Suprapubic skin (tissue), 4 donors: Measurements from ENCODE around the gene HOXC9. TPM values are rescaled to one million over a fixed set of nuclear protein-coding genes. Genes with fewer than 3 reads are reported as not detected.
A peak's percentile ranks its signal among the peaks of the same experiment; 100 is the strongest.

Experiments used
- DNase-seq, 2 donors: peaks; one replicate each; pipeline ENCODE4 v3.0.0-alpha.2; 2019; ENCODE audit warnings: low spot score in 2 of 2
- H3K27ac ChIP-seq: fragments of 200-600 bp; sonication (generic); one replicate; pipeline ENCODE4 v1.5.1; 2019
- H3K27me3 ChIP-seq: fragments of 200-600 bp; sonication (generic); one replicate; pipeline ENCODE4 v1.5.1; 2019
- H3K36me3 ChIP-seq: fragments of 200-600 bp; sonication (generic); one replicate; pipeline ENCODE4 v1.5.1; 2019
- H3K4me1 ChIP-seq: fragments of 200-600 bp; sonication (generic); one replicate; pipeline ENCODE4 v1.5.1; 2019
- H3K4me3 ChIP-seq: fragments of 200-600 bp; sonication (generic); one replicate; pipeline ENCODE4 v1.5.1; 2019; ENCODE audit warnings: mild to moderate bottlenecking
- H3K9me3 ChIP-seq: fragments of 200-600 bp; sonication (generic); one replicate; pipeline ENCODE4 v1.5.1; 2019
- EP300 ChIP-seq: sonication (generic); formaldehyde crosslinking; IDR thresholded peaks from one replicate; pipeline ENCODE4 v1.6.1; 2017; ENCODE audit warnings: antibody characterized with exemption
- POLR2A ChIP-seq, 2 donors: fragments of 450-650 bp; IDR thresholded peaks; one replicate each; pipeline ENCODE4 v1.6.1; 2017; ENCODE audit warnings: antibody characterized with exemption in 2 of 2, mild to moderate bottlenecking in 2 of 2, moderate library complexity in 2 of 2
- POLR2AphosphoS5 ChIP-seq, 3 donors: sonication (generic); formaldehyde crosslinking; IDR thresholded peaks; one replicate each; pipeline ENCODE4 v1.6.1; 2017; ENCODE audit warnings: antibody characterized with exemption in 3 of 3
- WGBS: methylation state at CpG from one replicate; pipeline ENCODE4 v1.1.5; 2018; 5-methylcytosine and 5-hydroxymethylcytosine counted together
- total RNA-seq, 4 donors: library from RNA; depleted of rRNA; stranded (reverse); fragments of >200 nt; gene quantifications; one replicate each; pipeline ENCODE4 v1.1.0, GENCODE V29; 2016
- TF ChIP-seq, protein P1 (sequence below), 2 donors: fragments of 200-600 bp in 1 of 2; fragments of 450-650 bp in 1 of 2; sonication (generic) in 1 of 2; IDR thresholded peaks; one replicate each; pipeline ENCODE4 v1.5.1; 2016 to 2019; ENCODE audit warnings: antibody characterized with exemption in 2 of 2, mild to moderate bottlenecking in 1 of 2, moderate library complexity in 1 of 2

Gene HOXC9
- total RNA-seq, 4 donors from 2014 or later, result 4.9 to 12.2 (median 6.1) TPM

DNA sequence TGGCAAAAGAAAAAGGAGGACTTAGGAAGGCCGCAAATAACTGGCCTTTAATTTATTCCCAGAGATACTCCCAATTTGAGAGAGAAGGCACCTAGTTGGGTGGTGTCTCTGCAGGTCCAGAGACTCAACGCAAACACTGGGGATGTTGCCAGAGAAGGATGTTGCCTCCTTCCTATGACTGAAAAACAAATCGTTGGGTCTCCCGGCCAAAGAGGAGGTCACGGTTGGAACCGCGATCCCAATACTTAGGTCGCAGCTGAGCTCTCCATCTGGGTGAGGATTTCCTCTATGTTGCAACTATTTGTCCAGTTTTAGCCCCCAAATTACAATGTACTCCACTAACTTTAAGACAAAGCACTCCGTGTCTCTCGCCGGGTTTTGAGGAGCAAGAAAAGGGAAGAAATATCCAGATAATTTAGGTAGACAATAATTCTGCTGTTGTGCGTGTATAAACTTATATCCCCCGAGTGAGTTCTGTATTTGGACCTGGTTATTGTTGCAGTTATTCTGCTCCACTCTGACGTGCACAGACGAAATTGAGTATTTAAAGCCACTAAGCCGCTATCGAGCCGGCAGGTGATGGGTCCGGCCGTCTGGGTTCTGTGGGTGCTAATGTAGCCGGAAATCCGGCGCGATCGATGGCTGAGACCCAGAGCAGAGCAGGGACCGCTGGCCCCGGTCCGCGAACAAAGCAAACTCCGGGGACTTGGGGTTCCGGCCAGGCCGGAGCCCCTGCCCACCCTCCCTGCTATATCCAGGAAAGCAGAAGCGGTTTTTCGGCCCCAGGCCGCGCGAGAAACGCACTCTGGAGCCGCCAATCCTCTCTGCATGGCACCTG, 39.6 kb upstream of the HOXC9 start:
- H3K27ac ChIP-seq, result no peak overlapping the region
- peaks cover 97% of the 10 kb centered on the region for H3K27me3 ChIP-seq
- H3K36me3 ChIP-seq, result no peaks in the 10 kb centered on the region
- TF ChIP-seq, protein P1, sequence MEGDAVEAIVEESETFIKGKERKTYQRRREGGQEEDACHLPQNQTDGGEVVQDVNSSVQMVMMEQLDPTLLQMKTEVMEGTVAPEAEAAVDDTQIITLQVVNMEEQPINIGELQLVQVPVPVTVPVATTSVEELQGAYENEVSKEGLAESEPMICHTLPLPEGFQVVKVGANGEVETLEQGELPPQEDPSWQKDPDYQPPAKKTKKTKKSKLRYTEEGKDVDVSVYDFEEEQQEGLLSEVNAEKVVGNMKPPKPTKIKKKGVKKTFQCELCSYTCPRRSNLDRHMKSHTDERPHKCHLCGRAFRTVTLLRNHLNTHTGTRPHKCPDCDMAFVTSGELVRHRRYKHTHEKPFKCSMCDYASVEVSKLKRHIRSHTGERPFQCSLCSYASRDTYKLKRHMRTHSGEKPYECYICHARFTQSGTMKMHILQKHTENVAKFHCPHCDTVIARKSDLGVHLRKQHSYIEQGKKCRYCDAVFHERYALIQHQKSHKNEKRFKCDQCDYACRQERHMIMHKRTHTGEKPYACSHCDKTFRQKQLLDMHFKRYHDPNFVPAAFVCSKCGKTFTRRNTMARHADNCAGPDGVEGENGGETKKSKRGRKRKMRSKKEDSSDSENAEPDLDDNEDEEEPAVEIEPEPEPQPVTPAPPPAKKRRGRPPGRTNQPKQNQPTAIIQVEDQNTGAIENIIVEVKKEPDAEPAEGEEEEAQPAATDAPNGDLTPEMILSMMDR (IDR thresholded peaks at IDR 0.05), result no peak
- TF ChIP-seq POLR2AphosphoS5 (IDR thresholded peaks at IDR 0.05), result no peak
- no peak for TF ChIP-seq POLR2A (IDR thresholded peaks at IDR 0.05)
- no peak for TF ChIP-seq EP300
- DNase-seq, result no peak
- peaks cover 25% of the 10 kb centered on the region for H3K4me1 ChIP-seq
- H3K9me3 ChIP-seq, result no peaks in the 10 kb centered on the region
- H3K4me3 ChIP-seq, result no peak overlapping the region
- 55% methylated on average over 39 of the region's 39 CpGs for WGBS

DNA sequence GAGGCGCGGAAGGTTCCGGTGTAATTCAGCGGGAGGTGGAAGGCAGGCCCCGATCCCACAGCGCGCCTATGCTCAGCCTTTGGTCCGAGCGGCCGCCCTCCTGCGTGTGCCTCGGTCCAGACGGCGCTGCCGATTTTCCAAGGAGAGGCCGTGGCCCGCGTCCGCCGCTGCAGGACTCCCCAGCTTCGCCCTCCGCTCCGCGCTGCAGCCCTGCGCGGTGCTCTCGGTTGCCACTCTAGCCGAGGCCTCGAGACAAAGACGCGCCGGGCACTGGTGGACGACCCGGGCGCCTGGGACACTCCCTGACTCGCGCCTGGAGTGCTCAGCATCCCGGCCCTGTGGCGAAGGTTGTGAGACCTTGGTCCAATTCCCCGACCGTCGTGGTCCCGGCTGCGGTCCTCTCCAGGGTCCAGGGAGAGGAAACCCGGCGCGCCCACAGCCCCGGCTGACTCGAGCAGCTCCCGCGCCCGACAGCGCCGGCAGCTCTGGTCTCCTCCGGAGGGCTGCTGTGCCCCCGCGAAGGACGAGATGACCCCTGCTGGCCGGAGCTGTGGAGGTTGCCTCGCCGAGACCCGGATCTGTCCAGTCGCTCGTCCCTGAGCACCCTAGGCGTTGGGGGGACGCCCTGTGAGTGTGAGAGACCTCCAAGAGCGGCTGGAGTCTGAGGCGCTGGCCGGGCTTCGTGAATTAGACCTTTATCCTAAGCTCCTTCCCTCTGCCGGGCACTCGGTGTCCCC, 38.8 kb upstream of the HOXC9 start:
- H3K4me3 ChIP-seq, result no peak overlapping the region
- 42% methylated on average over 40 of the region's 72 CpGs for WGBS
- DNase-seq, result peak in 1 of 2 donors; percentile 63
- H3K4me1 ChIP-seq, result peaks cover 21% of the 10 kb centered on the region
- H3K27ac ChIP-seq, result no peak overlapping the region
- no peak for TF ChIP-seq POLR2AphosphoS5 (IDR thresholded peaks at IDR 0.05)
- no peak for TF ChIP-seq EP300
- TF ChIP-seq, protein P1 (IDR thresholded peaks at IDR 0.05), result no peak
- TF ChIP-seq POLR2A (IDR thresholded peaks at IDR 0.05), result no peak
- no peaks in the 10 kb centered on the region for H3K9me3 ChIP-seq
- no peaks in the 10 kb centered on the region for H3K36me3 ChIP-seq
- H3K27me3 ChIP-seq, result peaks cover 97% of the 10 kb centered on the region

DNA sequence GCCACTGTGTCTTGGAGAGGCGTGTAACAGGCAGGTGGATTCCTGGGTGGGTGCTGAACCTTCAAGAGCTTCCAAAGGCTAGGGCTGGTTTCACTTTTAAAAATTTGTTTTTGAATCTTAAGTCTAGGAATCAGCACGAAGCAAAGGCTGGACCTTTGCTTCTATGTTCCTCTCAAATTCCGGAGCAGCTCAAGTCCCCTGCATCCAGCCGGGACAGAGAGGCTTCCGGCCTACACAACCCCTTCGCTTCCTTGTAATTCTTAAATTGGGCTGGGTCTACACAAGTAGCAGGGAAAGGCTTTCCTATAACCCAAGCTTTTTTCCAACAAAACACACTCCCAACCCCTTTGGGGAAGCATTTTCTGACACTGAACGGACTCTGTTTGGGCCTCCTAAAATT, 37.0 kb upstream of the HOXC9 start:
- Histone ChIP-seq H3K27me3 (peaks cover 93% of the 10 kb centered on the region), H3K9me3 (no peaks in the 10 kb centered on the region), H3K27ac (no peak overlapping the region), H3K4me1 (peaks cover 9% of the 10 kb centered on the region), H3K36me3 (no peaks in the 10 kb centered on the region), H3K4me3 (no peak overlapping the region)
- DNase-seq, result no peak
- WGBS, result 50% methylated on average over 7 of the region's 7 CpGs
- TF ChIP-seq EP300 (no peak), POLR2A (IDR thresholded peaks at IDR 0.05) (no peak), POLR2AphosphoS5 (IDR thresholded peaks at IDR 0.05) (no peak)
- TF ChIP-seq, protein P1 (IDR thresholded peaks at IDR 0.05), result no peak

DNA sequence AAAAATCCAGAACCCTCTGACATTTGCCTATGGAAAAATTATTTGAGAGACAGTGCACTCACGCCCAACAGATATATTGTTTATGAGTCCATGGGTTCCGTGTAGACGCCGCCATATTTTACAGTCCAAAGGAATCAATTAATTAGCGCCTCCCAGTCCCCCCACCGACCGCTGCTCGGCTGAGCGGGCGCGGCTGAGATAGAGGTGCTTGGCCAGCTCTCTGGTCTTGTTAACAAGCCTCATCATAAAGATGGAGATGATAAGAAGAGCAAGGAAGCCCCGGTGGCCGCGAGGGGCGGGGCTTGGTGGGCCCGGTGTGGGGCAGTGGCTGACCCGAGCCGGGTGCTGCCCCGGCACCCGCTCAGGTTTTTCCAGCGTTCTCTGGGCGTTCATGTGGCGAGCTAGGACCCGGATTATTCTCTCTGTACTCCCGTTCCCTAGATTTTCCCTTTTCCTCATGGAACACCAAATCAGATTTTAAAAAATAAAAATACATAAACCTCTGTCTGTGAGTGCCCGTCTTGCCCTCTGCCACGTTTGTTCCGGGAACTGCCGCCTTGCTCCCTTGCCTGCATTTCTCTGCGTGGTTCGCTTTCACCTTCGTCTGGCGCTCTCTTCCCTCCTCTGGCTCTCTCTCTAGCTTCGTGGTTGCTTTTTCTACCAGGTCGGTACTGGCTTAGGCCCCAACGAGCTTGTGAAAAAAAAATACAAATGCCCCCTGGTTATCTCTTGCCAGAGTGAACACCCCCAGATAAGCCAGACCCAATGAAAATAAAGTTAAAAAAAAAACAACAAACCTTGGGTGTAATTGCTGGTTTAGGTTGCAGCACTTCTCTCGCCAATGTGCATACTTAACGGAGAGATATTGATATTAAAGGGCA, 36.3 kb upstream of the HOXC9 start:
- H3K36me3 ChIP-seq, result no peaks in the 10 kb centered on the region
- TF ChIP-seq, protein P1 (IDR thresholded peaks at IDR 0.05), result no peak
- TF ChIP-seq POLR2A (IDR thresholded peaks at IDR 0.05) (no peak), POLR2AphosphoS5 (IDR thresholded peaks at IDR 0.05) (no peak)
- peaks cover 9% of the 10 kb centered on the region for H3K4me1 ChIP-seq
- peaks cover 86% of the 10 kb centered on the region for H3K27me3 ChIP-seq
- no peaks in the 10 kb centered on the region for H3K9me3 ChIP-seq
- 50% methylated on average over 38 of the region's 38 CpGs for WGBS
- no peak overlapping the region for H3K4me3 ChIP-seq
- no peak overlapping the region for H3K27ac ChIP-seq
- DNase-seq, result peak in 1 of 2 donors; percentile 65
